Upper lobe of right lung (tissue), 1 donor: ENCODE measurements around the gene RAB27A. TPM values are rescaled to one million over a fixed set of nuclear protein-coding genes. Genes with fewer than 3 reads are reported as not detected.

ENCODE experiments used
- ATAC-seq: fragments of 200-7000 bp; cut with Tn5 transposase; one replicate; pipeline ENCODE4 v1.9.1; 2020; ENCODE audit warnings: mild to moderate bottlenecking, moderate library complexity
- DNase-seq: peaks from one replicate; pipeline ENCODE4 v3.0.0-alpha.2; 2020
- H3K27ac ChIP-seq: fragments of 200-600 bp; one replicate; pipeline ENCODE4 v1.8.0; 2022
- H3K27me3 ChIP-seq: fragments of 200-600 bp; one replicate; pipeline ENCODE4 v1.8.0; 2022; ENCODE audit warnings: mild to moderate bottlenecking
- H3K36me3 ChIP-seq: fragments of 200-600 bp; one replicate; pipeline ENCODE4 v1.8.0; 2022
- H3K4me1 ChIP-seq: fragments of 200-600 bp; one replicate; pipeline ENCODE4 v1.8.0; 2022
- H3K4me3 ChIP-seq: fragments of 200-600 bp; one replicate; pipeline ENCODE4 v1.8.0; 2022; ENCODE audit warnings: mild to moderate bottlenecking
- H3K9me3 ChIP-seq: fragments of 200-600 bp; one replicate; pipeline ENCODE4 v1.8.0; 2022
- CTCF ChIP-seq: fragments of 200-600 bp; IDR thresholded peaks from one replicate; pipeline ENCODE4 v1.8.0; 2022; ENCODE audit warnings: antibody characterized with exemption
- intact Hi-C: fragments of 100-400 bp; cut with DNase I; formaldehyde crosslinking; loops from one replicate; pipeline ENCODE4 v1.11.0; 2022
- total RNA-seq: library from RNA; stranded (reverse); fragmentation: NEBNext Ultra II Directional; extraction: Animal tissue kit (Norgen Biotek cat#: 25700); gene quantifications from one replicate; pipeline ENCODE4 v1.2.1, GENCODE V29; 2021
- donor health status: DM: no; HTN: yes; CAD: no; lungs with severe emphysema.

Gene RAB27A
- total RNA-seq, 1 donor from 2014 or later: 72.5 TPM

GRCh38 chr15:55239440-55240124, 50.0 kb downstream of the RAB27A start:
- Histone ChIP-seq H3K36me3 (peaks cover 4% of the 10 kb centered on the region), H3K27ac (no peak overlapping the region), H3K9me3 (no peaks in the 10 kb centered on the region), H3K27me3 (no peaks in the 10 kb centered on the region), H3K4me3 (no peak overlapping the region), H3K4me1 (no peaks in the 10 kb centered on the region)
- ATAC-seq: no peak
- no peak for TF ChIP-seq CTCF
- intact Hi-C loops: no loop called here
- DNase-seq: no peak

GRCh38 chr15:55238877-55239276, 50.7 kb downstream of the RAB27A start:
- H3K36me3 ChIP-seq: peaks cover 8% of the 10 kb centered on the region
- no peak for ATAC-seq
- H3K4me1 ChIP-seq: no peaks in the 10 kb centered on the region
- DNase-seq: no peak
- no peak for TF ChIP-seq CTCF
- intact Hi-C loops: no loop called here
- no peaks in the 10 kb centered on the region for H3K9me3 ChIP-seq
- no peaks in the 10 kb centered on the region for H3K27me3 ChIP-seq
- no peak overlapping the region for H3K27ac ChIP-seq
- H3K4me3 ChIP-seq: no peak overlapping the region

GRCh38 chr15:55237219-55238130, 52.1 kb downstream of the RAB27A start:
- no peak for DNase-seq
- peaks cover 8% of the 10 kb centered on the region for H3K36me3 ChIP-seq
- H3K9me3 ChIP-seq: no peaks in the 10 kb centered on the region
- H3K27ac ChIP-seq: no peak overlapping the region
- H3K4me3 ChIP-seq: no peak overlapping the region
- ATAC-seq: no peak
- H3K4me1 ChIP-seq: no peaks in the 10 kb centered on the region
- TF ChIP-seq CTCF: no peak
- no peaks in the 10 kb centered on the region for H3K27me3 ChIP-seq
- intact Hi-C loops: no loop called here

GRCh38 chr15:55235546-55236036, 54.0 kb downstream of the RAB27A start:
- no peak overlapping the region for H3K27ac ChIP-seq
- no peaks in the 10 kb centered on the region for H3K4me1 ChIP-seq
- no peak for TF ChIP-seq CTCF
- ATAC-seq: no peak
- no peaks in the 10 kb centered on the region for H3K9me3 ChIP-seq
- intact Hi-C loops: no loop called here
- no peaks in the 10 kb centered on the region for H3K27me3 ChIP-seq
- peaks cover 8% of the 10 kb centered on the region for H3K36me3 ChIP-seq
- no peak overlapping the region for H3K4me3 ChIP-seq
- DNase-seq: no peak

GRCh38 chr15:55234800-55235104, 54.9 kb downstream of the RAB27A start:
- no peaks in the 10 kb centered on the region for H3K9me3 ChIP-seq
- no peak for TF ChIP-seq CTCF
- ATAC-seq: no peak
- H3K36me3 ChIP-seq: peaks cover 8% of the 10 kb centered on the region
- no peak for DNase-seq
- no peaks in the 10 kb centered on the region for H3K4me1 ChIP-seq
- no peak overlapping the region for H3K4me3 ChIP-seq
- no peak overlapping the region for H3K27ac ChIP-seq
- intact Hi-C loops: no loop called here
- no peaks in the 10 kb centered on the region for H3K27me3 ChIP-seq
